Activated CD4-positive, alpha-beta T cell treated with anti-CD3 and anti-CD28 coated beads, Interleukin-10, Interleukin-2, amounts not matched to agents 100 ng/mL and 50 ng/mL, durations not matched to agents 16 hours and 8 hours (primary cell): Measurements from ENCODE around the gene ACAP1.

Source experiments
- DNase-seq: peaks from one replicate; pipeline ENCODE4 v3.0.0-alpha.2; 2020

Gene ACAP1

DNA sequence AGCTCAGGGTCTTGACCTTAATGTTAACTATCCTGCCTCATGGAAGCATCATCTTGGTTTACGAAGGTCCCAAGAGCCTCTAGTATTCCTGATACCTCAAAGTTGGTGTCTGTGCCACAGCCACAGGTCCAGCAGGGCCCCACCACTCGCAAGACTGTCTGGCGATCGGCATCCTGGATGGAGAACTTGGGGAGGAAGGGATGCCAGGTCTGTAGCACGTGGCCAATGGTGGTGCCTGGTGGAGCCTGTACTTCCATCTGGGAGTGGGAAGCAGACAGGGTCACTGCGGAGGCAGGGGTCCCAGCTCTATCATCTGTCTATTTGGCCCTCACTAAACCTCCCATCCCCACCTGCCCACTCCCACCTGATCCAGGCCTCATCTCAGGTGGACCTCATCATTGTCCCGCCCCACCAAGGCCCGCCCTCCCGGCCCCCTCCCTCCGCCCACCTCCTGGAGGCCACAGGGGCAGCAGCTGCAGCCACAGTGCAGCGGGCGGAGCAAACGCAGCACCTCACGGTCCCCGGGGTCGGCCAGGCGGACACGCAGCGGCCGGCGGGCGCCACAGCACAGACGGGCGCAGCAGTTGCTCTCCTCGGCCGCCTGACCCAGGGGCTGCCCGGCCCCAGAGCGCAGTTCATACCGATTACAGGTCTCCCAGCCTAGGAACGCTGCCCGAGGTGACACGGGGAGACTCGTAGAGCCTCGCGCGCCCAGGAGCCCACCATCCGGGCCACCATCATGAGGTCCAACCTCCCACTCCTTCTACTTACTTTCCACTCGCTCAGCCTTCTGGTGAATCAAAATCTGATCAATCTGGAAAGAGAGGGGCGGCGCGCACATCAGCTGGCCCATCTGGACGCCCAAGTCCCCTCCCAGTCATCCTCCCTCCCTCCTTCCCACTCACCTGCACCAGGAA, 56.6 kb downstream of the ACAP1 start:
- no peak for DNase-seq

DNA sequence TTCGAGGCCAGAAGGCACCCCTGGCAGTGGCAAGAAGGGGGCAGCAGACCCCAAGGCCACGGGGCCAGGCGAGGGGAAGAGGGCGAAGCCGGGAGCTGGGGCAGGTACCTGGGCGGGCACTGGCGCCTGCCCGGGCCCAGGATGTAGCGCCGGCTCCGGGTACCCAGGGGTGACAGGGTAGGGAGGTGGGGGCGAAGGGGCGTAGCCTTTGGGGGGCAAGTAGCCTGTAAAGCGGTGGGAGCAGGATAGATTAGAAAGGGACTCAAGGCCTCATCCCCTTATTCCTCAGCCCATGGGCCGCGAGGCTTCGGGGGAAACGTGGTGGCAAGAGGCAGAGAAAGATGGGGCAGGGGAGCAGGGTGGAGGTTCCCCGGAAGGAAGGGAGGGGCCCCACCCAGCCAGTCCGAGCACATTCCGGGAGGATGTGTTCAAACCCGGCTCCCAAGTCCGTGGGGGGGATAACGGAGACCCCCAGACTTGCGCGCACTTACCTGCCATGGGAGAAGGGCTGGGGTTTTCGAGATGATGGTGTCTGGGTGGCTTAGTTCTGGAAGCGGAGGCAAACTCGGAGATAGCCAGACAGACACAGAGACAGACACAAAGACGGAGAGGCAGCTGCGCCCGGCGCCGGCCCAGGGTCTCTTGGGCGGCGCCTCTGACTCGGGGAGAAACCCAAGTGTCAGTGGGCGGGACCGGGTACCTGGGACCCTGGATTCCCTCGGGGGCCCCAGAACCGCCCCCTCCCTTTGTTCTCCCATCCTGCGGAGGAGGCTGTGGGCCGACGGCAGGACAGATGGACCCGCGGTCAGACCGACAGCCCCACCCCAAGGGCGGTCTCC, 57.5 kb downstream of the ACAP1 start:
- DNase-seq: peak; percentile 45

DNA sequence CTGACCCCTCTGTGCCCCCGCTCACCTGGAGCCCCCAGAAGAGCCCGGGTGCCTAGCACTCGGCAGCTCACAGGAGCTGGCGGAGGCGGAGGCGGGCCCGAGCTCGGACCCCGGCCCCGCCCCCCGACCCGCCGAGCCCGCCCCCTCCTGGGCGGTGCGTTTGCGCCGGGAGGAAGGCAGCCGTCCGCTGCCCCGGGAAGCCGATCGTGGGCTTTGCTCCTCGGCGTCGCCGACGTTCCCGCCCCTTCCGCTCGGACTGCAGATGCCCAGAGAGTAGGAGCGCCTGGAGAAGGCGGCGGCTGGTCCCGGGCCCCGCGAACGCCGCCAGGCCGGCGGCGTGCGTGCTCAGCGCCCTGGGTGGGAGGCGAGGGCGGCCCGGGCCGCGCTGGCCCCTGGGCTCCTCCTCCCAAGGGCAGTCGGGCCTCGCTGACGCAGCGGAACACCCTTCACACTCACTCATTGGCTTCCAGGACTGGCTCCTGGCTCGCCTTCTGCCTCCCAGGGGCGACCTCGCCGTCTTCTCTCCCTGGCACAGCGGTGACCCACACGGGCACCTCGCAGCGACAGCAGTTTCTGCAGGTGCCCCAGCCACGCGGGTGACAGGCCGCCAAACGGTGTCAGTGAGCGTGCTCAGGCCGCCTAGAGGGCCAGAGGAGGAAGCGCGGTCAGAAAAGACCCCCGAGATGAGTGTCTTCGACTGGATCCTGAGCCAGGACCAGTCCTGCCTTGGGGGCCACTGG, 58.3 kb downstream of the ACAP1 start, which contains the start of gene PLSCR3:
Gene PLSCR3, minus strand, starts transcription at position 74 of the 740 bp plus-strand sequence. CDS start 415 bp downstream, outside the sequence.
- DNase-seq: peak; percentile 91

DNA sequence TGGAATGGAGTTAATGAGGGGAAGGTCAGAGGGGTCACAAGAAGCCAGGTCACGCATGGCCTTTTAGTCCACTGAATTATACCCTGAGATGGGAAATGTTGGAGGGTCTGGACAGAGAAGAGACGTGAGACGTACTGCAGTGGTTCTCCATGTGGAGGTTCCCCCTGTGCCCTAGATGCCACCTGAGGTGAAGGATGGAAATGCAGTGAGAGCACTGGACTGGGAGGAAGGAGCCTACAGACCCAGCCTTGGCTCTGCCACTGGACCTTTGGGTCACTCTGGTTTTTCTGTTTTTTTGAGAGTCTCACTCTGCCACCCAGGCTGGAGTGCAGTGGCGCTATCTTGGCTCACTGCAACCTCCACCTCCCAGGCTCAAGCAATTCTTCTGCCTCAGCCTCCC, 59.8 kb downstream of the ACAP1 start:
- no peak for DNase-seq

DNA sequence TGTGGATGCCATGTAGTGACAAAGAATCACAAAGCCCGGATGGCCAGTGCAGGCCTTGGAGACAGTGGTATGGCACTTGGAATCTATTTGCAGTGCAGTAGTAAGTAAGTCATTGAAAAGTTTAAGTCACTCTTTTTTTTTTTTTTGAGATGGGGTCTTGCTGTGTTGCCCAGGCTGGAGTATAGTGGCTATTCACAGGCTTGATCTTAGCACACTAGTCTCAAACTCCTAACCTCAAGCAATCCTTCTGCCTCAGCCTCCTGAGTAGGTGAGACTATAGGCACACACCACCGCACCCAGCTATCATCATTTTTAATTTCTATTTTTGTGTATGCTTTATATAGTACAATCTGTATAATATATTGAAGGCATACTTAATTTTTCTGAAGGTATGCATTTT, 62.3 kb downstream of the ACAP1 start:
- no peak for DNase-seq
